GM12864 (cell line): ENCODE results near the gene CLSTN2.

Experiments used
- DNase-seq: peaks from one replicate; pipeline ENCODE4 v3.0.0-alpha.2; 2011; ENCODE audit warnings: low read depth
- H3K4me3 ChIP-seq: 2 replicates; pipeline ENCODE4 v1.5.1; 2011; ENCODE audit warnings: mild to moderate bottlenecking, low read depth, low read length, control low read depth
- CTCF ChIP-seq: IDR thresholded peaks from 2 replicates; pipeline ENCODE4 v1.5.1; 2011; ENCODE audit warnings: low read depth, mild to moderate bottlenecking, moderate library complexity, low read length, control low read depth, inconsistent platforms; ENCODE audit errors: missing control alignments

CLSTN2 gene

GRCh38 chr3:140076552-140076951 is 141.6 kb downstream of the CLSTN2 start:
- H3K4me3 ChIP-seq: no peak overlapping the region
- DNase-seq: no peak
- no peak for TF ChIP-seq CTCF

GRCh38 chr3:140077406-140077805 is 142.4 kb downstream of the CLSTN2 start:
- no peak for DNase-seq
- no peak overlapping the region for H3K4me3 ChIP-seq
- TF ChIP-seq CTCF: no peak

- DNase-seq: no peak
- no peak for TF ChIP-seq CTCF
- H3K4me3 ChIP-seq: no peak overlapping the region
These were observed 143.4 kb downstream of the CLSTN2 start for GRCh38 chr3:140078343-140078742.

- H3K4me3 ChIP-seq: no peak overlapping the region
- no peak for TF ChIP-seq CTCF
- no peak for DNase-seq
These were observed 144.0 kb downstream of the CLSTN2 start for GRCh38 chr3:140078940-140079339.

- no peak for TF ChIP-seq CTCF
- no peak overlapping the region for H3K4me3 ChIP-seq
- no peak for DNase-seq
These were observed 146.9 kb downstream of the CLSTN2 start for GRCh38 chr3:140081887-140082286.

- H3K4me3 ChIP-seq: no peak overlapping the region
- TF ChIP-seq CTCF: no peak
- DNase-seq: no peak
These were observed 150.0 kb downstream of the CLSTN2 start for GRCh38 chr3:140085001-140085400.

GRCh38 chr3:140086642-140087041 is 151.7 kb downstream of the CLSTN2 start:
- H3K4me3 ChIP-seq: no peak overlapping the region
- no peak for TF ChIP-seq CTCF
- no peak for DNase-seq
